Gastrocnemius medialis (tissue), 4 donors: ENCODE data around the gene SCN3A. TPM values are rescaled to one million over a fixed set of nuclear protein-coding genes. Genes with fewer than 3 reads are reported as not detected.
A peak's percentile ranks its signal among the peaks of the same experiment; 100 is the strongest.

Experiments
- ATAC-seq, 2 donors: fragments of 150-250 bp; one replicate each; pipeline ENCODE4 v1.9.1; 2016
- DNase-seq, 2 donors: peaks; one replicate each; pipeline ENCODE4 v3.0.0-alpha.2; 2019
- H3K27ac ChIP-seq, 4 donors: fragments of 200-600 bp; sonication (generic); 1 replicate in 1 of 4; 2 replicates in 3 of 4; pipeline ENCODE4 v1.5.1; 2016 to 2018; ENCODE audit warnings: mild to moderate bottlenecking in 2 of 4, moderate library complexity in 1 of 4
- H3K27me3 ChIP-seq, 3 donors: fragments of 200-600 bp; sonication (generic) in 2 of 3; 1 replicate in 1 of 3; 2 replicates in 2 of 3; pipeline versions ENCODE4 v1.5.1 to v1.6.0; 2016 to 2019; ENCODE audit warnings: mild to moderate bottlenecking in 1 of 3, moderate library complexity in 1 of 3
- H3K36me3 ChIP-seq, 2 donors: fragments of 200-600 bp; sonication (generic) in 1 of 2; one replicate each; pipeline ENCODE4 v1.5.1; 2017 to 2018
- H3K4me1 ChIP-seq, 2 donors: fragments of 200-600 bp; sonication (generic) in 1 of 2; one replicate each; pipeline ENCODE4 v1.5.1; 2016 to 2017; ENCODE audit warnings: mild to moderate bottlenecking in 2 of 2
- H3K4me3 ChIP-seq, 4 donors: fragments of 200-600 bp; sonication (generic) in 3 of 4; 1 replicate in 1 of 4; 2 replicates in 3 of 4; pipeline ENCODE4 v1.5.1; 2016 to 2019; ENCODE audit warnings: mild to moderate bottlenecking in 2 of 4
- H3K9me3 ChIP-seq, 3 donors: fragments of 200-600 bp; sonication (generic) in 2 of 3; 1 replicate in 1 of 3; 2 replicates in 2 of 3; pipeline ENCODE4 v1.5.1; 2016 to 2019
- POLR2A ChIP-seq, 2 donors: fragments of 450-650 bp; IDR thresholded peaks; one replicate each; pipeline ENCODE4 v1.6.1; 2017; ENCODE audit warnings: antibody characterized with exemption in 2 of 2, mild to moderate bottlenecking in 2 of 2, moderate library complexity in 2 of 2
- in situ Hi-C, 4 donors: fragments of 200-750 bp; cut with MboI; loops; one replicate each; pipeline versions ENCODE4 v1.15.0 to v1.8.0; 2017; ENCODE audit warnings: low sequenced_read_pairs in 4 of 4
- intact Hi-C: fragments of 100-400 bp; cut with DNase I; formaldehyde crosslinking; loops from one replicate; pipeline ENCODE4 v1.15.1; 2023; ENCODE audit warnings: low total_unique reads
- total RNA-seq, 4 donors: library from RNA; depleted of rRNA; stranded (reverse); fragments of >200 nt; gene quantifications; one replicate each; pipeline versions ENCODE4 v1.1.0 to v1.2.3, GENCODE V29; 2016
- TF ChIP-seq, protein P1 (sequence below), 5 experiments: fragments of 450-650 bp in 3 of 5; fragments of 200-600 bp in 2 of 5; sonication (generic) in 2 of 5; IDR thresholded peaks in 4 of 5; conservative IDR thresholded peaks in 1 of 5; 1 replicate in 4 of 5; 2 replicates in 1 of 5; pipeline ENCODE4 v1.5.1; 2016 to 2019; ENCODE audit warnings: antibody characterized with exemption in 5 of 5, mild to moderate bottlenecking in 3 of 5, moderate library complexity in 3 of 5

Gene SCN3A
- total RNA-seq, 4 donors from 2014 or later, result 0.53 to 1.8 (median 1.3) TPM

- in situ Hi-C loops, result no loop called here
- DNase-seq (no peak), ATAC-seq (no peak)
- Histone ChIP-seq H3K4me1 (no peaks in the 10 kb centered on the region), H3K9me3 (no peaks in the 10 kb centered on the region), H3K27me3 (no peaks in the 10 kb centered on the region), H3K27ac (peak overlapping the region in 3 of 4 donors; percentile 22 to 58 (median 36)), H3K36me3 (no peaks in the 10 kb centered on the region), H3K4me3 (no peak overlapping the region)
- no peak for TF ChIP-seq POLR2A (IDR thresholded peaks at IDR 0.05)
- TF ChIP-seq, protein P1, sequence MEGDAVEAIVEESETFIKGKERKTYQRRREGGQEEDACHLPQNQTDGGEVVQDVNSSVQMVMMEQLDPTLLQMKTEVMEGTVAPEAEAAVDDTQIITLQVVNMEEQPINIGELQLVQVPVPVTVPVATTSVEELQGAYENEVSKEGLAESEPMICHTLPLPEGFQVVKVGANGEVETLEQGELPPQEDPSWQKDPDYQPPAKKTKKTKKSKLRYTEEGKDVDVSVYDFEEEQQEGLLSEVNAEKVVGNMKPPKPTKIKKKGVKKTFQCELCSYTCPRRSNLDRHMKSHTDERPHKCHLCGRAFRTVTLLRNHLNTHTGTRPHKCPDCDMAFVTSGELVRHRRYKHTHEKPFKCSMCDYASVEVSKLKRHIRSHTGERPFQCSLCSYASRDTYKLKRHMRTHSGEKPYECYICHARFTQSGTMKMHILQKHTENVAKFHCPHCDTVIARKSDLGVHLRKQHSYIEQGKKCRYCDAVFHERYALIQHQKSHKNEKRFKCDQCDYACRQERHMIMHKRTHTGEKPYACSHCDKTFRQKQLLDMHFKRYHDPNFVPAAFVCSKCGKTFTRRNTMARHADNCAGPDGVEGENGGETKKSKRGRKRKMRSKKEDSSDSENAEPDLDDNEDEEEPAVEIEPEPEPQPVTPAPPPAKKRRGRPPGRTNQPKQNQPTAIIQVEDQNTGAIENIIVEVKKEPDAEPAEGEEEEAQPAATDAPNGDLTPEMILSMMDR (IDR thresholded peaks at IDR 0.05 in 4 of 5, conservative IDR thresholded peaks at IDR 0.05 in 1 of 5), result no peak
- intact Hi-C loops, result no loop called here
These were observed 5.7 kb downstream of the SCN3A start for GRCh38 chr2:165198181-165198580.

GRCh38 chr2:165197346-165197745, 6.5 kb downstream of the SCN3A start:
- Histone ChIP-seq H3K27ac (peak overlapping the region in 1 of 4 donors; percentile 58), H3K4me3 (no peak overlapping the region), H3K4me1 (no peaks in the 10 kb centered on the region), H3K36me3 (no peaks in the 10 kb centered on the region), H3K27me3 (no peaks in the 10 kb centered on the region), H3K9me3 (no peaks in the 10 kb centered on the region)
- ATAC-seq (no peak), DNase-seq (no peak)
- intact Hi-C loops (no loop called here), in situ Hi-C loops (no loop called here)
- TF ChIP-seq POLR2A (IDR thresholded peaks at IDR 0.05), result no peak
- TF ChIP-seq, protein P1 (IDR thresholded peaks at IDR 0.05 in 4 of 5, conservative IDR thresholded peaks at IDR 0.05 in 1 of 5), result no peak

GRCh38 chr2:165196411-165196810, 7.4 kb downstream of the SCN3A start:
- TF ChIP-seq POLR2A (IDR thresholded peaks at IDR 0.05), result no peak
- TF ChIP-seq, protein P1 (IDR thresholded peaks at IDR 0.05 in 4 of 5, conservative IDR thresholded peaks at IDR 0.05 in 1 of 5), result no peak
- no peaks in the 10 kb centered on the region for H3K27me3 ChIP-seq
- H3K36me3 ChIP-seq, result no peaks in the 10 kb centered on the region
- no peak for ATAC-seq
- no peak for DNase-seq
- H3K9me3 ChIP-seq, result no peaks in the 10 kb centered on the region
- H3K4me3 ChIP-seq, result no peak overlapping the region
- in situ Hi-C loops, result no loop called here
- no peak overlapping the region for H3K27ac ChIP-seq
- no peaks in the 10 kb centered on the region for H3K4me1 ChIP-seq
- intact Hi-C loops, result no loop called here

DNA sequence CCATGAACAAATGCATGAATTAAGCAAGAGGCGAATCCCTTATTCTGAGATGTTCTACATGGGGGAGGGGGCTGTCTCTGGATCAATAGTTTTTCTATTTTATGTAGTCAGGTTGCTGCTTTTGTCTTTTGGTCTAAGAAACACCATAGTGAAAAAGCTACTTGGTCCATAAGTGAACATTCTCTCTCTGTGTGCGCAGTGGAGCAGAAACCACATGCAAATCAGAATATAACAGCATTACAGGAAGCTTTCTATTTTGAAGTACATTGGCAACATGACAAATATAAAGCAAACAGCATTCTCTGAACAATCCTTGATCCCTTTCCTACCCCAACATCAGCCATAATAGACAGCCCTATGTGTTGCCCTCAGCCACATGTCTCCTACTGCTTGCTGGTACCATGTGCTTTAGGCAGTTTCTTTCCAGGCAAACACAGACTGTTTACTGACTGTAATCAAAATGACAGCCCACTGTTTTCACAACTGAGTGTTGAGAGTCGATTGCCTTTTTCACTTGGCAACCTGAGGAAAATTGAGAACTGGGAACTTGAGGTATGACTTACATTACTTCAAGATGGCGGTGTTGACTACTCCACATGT, 10.6 kb downstream of the SCN3A start:
- no peak for DNase-seq
- no peak for TF ChIP-seq POLR2A (IDR thresholded peaks at IDR 0.05)
- TF ChIP-seq, protein P1 (IDR thresholded peaks at IDR 0.05 in 4 of 5, conservative IDR thresholded peaks at IDR 0.05 in 1 of 5), result no peak
- ATAC-seq, result no peak
- no peak overlapping the region for H3K4me3 ChIP-seq
- in situ Hi-C loops, result no loop called here
- no peaks in the 10 kb centered on the region for H3K4me1 ChIP-seq
- intact Hi-C loops, result no loop called here
- no peaks in the 10 kb centered on the region for H3K9me3 ChIP-seq
- no peak overlapping the region for H3K27ac ChIP-seq
- no peaks in the 10 kb centered on the region for H3K27me3 ChIP-seq
- no peaks in the 10 kb centered on the region for H3K36me3 ChIP-seq

DNA sequence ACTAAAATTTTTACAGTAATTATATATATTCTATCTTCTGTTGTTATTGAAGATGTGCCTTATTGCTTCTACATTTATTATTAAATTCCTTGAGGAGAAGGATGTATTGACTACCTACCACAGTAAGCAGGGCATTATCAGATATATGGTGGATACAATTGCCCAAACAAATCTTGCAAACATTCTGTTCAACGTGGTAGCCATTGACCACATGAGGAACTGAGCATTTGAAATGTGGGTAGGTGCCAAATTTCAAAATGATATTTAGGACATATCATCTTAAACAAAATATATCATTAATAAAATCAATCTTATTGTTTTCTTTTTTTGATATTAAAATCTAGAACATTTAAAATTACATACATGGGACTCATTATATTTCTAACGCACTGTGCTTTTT, 11.1 kb downstream of the SCN3A start:
- Histone ChIP-seq H3K9me3 (no peaks in the 10 kb centered on the region), H3K4me1 (no peaks in the 10 kb centered on the region), H3K36me3 (no peaks in the 10 kb centered on the region), H3K27me3 (no peaks in the 10 kb centered on the region), H3K27ac (no peak overlapping the region), H3K4me3 (no peak overlapping the region)
- TF ChIP-seq, protein P1 (IDR thresholded peaks at IDR 0.05 in 4 of 5, conservative IDR thresholded peaks at IDR 0.05 in 1 of 5), result no peak
- no peak for TF ChIP-seq POLR2A (IDR thresholded peaks at IDR 0.05)
- in situ Hi-C loops (no loop called here), intact Hi-C loops (no loop called here)
- DNase-seq (no peak), ATAC-seq (no peak)
